Measurements from ENCODE around the gene BCAS3. TPM values are rescaled to one million over a fixed set of nuclear protein-coding genes. Genes with fewer than 3 reads are reported as not detected.

BCAS3 gene
- total RNA-seq, 2 donors from 2014 or later, result 44.1 to 71.5 TPM

GRCh38 chr17:61087024-61087423, 409.4 kb downstream of the BCAS3 start:
- no peak for DNase-seq
- intact Hi-C loops (cut with DNase I), result no loop called here
- H3K27me3 ChIP-seq, result no peaks in the 10 kb centered on the region
- no peak for ATAC-seq
- 91 to 93% methylated on average over 4 of the region's 4 CpGs for WGBS, 2 donors
- no peaks in the 10 kb centered on the region for H3K36me3 ChIP-seq (replicated peaks in 1 of 2; ENCODE audit: insufficient read depth in 1 of 2, low read depth in 2 of 2)
- peaks cover 0 to 4% (median 0%) of the 10 kb centered on the region in 3 donors for H3K9me3 ChIP-seq
- no peak overlapping the region for H3K27ac ChIP-seq
- H3K4me3 ChIP-seq, result no peak overlapping the region
- no peak for TF ChIP-seq CTCF (IDR thresholded peaks at IDR 0.05)
- TF ChIP-seq POLR2A (IDR thresholded peaks at IDR 0.05), result no peak
- no peaks in the 10 kb centered on the region for H3K4me1 ChIP-seq

GRCh38 chr17:61088556-61088955, 410.9 kb downstream of the BCAS3 start:
- intact Hi-C loops (cut with DNase I), result no loop called here
- Histone ChIP-seq H3K4me3 (no peak overlapping the region), H3K4me1 (no peaks in the 10 kb centered on the region), H3K36me3 (replicated peaks in 1 of 2; ENCODE audit: insufficient read depth in 1 of 2, low read depth in 2 of 2) (no peaks in the 10 kb centered on the region), H3K9me3 (peaks cover 0 to 4% (median 0%) of the 10 kb centered on the region in 3 donors), H3K27ac (no peak overlapping the region), H3K27me3 (no peaks in the 10 kb centered on the region)
- no peak for DNase-seq
- ATAC-seq, result no peak
- TF ChIP-seq POLR2A (IDR thresholded peaks at IDR 0.05) (no peak), CTCF (IDR thresholded peaks at IDR 0.05) (no peak)
- 89 to 94% methylated on average over 2 of the region's 2 CpGs for WGBS, 2 donors

- Histone ChIP-seq H3K4me3 (no peak overlapping the region), H3K27me3 (no peaks in the 10 kb centered on the region), H3K36me3 (replicated peaks in 1 of 2; ENCODE audit: insufficient read depth in 1 of 2, low read depth in 2 of 2) (no peaks in the 10 kb centered on the region), H3K9me3 (peaks cover 0 to 4% (median 0%) of the 10 kb centered on the region in 3 donors), H3K4me1 (no peaks in the 10 kb centered on the region), H3K27ac (no peak overlapping the region)
- intact Hi-C loops (cut with DNase I), result no loop called here
- TF ChIP-seq POLR2A (IDR thresholded peaks at IDR 0.05), result no peak
- no peak for TF ChIP-seq CTCF (IDR thresholded peaks at IDR 0.05)
- DNase-seq, result no peak
- 86% methylated on average over 1 of the region's 1 CpG for WGBS, 2 donors
- ATAC-seq, result no peak
Measured at GRCh38 chr17:61091096-61091495, 413.4 kb downstream of the BCAS3 start.

GRCh38 chr17:61097781-61098180, 420.1 kb downstream of the BCAS3 start:
- Histone ChIP-seq H3K9me3 (no peaks in the 10 kb centered on the region), H3K4me3 (no peak overlapping the region), H3K27ac (no peak overlapping the region), H3K4me1 (no peaks in the 10 kb centered on the region), H3K27me3 (no peaks in the 10 kb centered on the region), H3K36me3 (replicated peaks in 1 of 2; ENCODE audit: insufficient read depth in 1 of 2, low read depth in 2 of 2) (no peaks in the 10 kb centered on the region)
- DNase-seq (no peak), ATAC-seq (no peak)
- 86 to 100% methylated on average over 1 of the region's 1 CpG for WGBS, 2 donors
- TF ChIP-seq CTCF (IDR thresholded peaks at IDR 0.05) (no peak), POLR2A (IDR thresholded peaks at IDR 0.05) (no peak)
- intact Hi-C loops (cut with DNase I), result no loop called here

GRCh38 chr17:61106354-61106753, 428.7 kb downstream of the BCAS3 start:
- DNase-seq (no peak), ATAC-seq (no peak)
- no peak overlapping the region for H3K27ac ChIP-seq
- no peaks in the 10 kb centered on the region for H3K36me3 ChIP-seq (replicated peaks in 1 of 2; ENCODE audit: insufficient read depth in 1 of 2, low read depth in 2 of 2)
- H3K4me1 ChIP-seq, result no peaks in the 10 kb centered on the region
- H3K4me3 ChIP-seq, result no peak overlapping the region
- H3K9me3 ChIP-seq, result no peaks in the 10 kb centered on the region
- TF ChIP-seq POLR2A (IDR thresholded peaks at IDR 0.05) (no peak), CTCF (IDR thresholded peaks at IDR 0.05) (no peak)
- no peaks in the 10 kb centered on the region for H3K27me3 ChIP-seq
- intact Hi-C loops (cut with DNase I), result no loop called here
- WGBS, 2 donors, result 95% methylated on average over 4 of the region's 4 CpGs

Data from body of pancreas (tissue), 4 donors.